Head of caudate nucleus (tissue), 42 donors: ENCODE results near the gene VARS2.
A peak's percentile ranks its signal among the peaks of the same experiment; 100 is the strongest.
"Not testable (repeated sequence)": the region's sequence is repeated elsewhere in the genome, so short reads cannot be mapped to it uniquely, and the experiment has no call there.

Source experiments
- DNase-seq, 42 donors: peaks; one replicate each; pipeline versions ENCODE4 v3.0.0 to v3.0.0-alpha.2; 2020 to 2021; ENCODE audit warnings: mixed read lengths in 7 of 42
- intact Hi-C: fragments of 100-400 bp; cut with DNase I; formaldehyde crosslinking; loops from one replicate; pipeline ENCODE4 v1.15.0; 2022

Gene VARS2

GRCh38 chr6:30914854-30915590, 984 bp downstream of the VARS2 start:
- intact Hi-C loops = loop anchor here (2.0 to 5.0 kb wide), 2 partner anchors 88 to 154 kb away; no protein-coding TSS in a partner anchor
- DNase-seq = peak in 10 of 42 donors; percentile 20 to 55 (median 34)

DNA sequence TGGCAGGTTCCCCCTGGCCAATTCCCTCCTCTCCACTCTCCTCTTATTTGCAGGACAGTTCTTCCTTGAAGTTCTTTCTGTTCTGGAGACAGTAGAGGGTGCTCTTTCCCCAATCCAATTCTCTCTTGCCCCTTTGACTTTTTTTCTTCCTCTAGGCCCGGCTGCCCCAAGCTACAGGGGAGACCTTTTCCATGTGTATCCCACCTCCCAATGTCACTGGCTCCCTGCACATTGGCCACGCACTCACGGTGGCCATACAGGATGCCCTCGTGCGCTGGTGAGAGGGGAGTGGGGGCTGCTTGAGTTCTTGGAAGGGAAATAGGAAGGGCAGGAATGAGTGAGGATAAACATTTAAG, 1.5 kb downstream of the VARS2 start:
- DNase-seq = peak in 25 of 42 donors; percentile 12 to 77 (median 49)
- intact Hi-C loops = loop anchor here (2.0 to 5.0 kb wide), 2 partner anchors 88 to 153 kb away; no protein-coding TSS in a partner anchor

DNA sequence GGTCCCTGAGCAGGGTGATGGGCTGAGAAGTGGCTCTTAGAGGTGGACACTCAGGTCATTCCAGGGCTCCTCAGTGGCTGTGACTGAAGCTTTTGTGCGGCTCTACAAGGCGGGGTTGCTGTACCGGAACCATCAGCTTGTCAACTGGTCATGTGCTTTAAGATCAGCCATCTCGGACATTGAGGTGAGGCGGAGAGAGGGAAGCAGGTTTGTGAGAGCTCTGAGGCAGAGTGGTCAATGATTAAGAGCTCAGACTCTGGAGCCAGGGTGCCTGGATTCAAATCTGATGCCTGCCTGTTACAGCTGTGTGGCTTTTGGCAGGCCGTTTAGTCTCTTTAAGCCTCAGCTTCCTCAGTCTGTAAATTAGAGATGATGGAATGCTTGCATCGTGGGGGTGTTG, 3.0 kb downstream of the VARS2 start:
- intact Hi-C loops = loop anchor here (5.0 kb wide), 1 partner anchor 90 kb away; no protein-coding TSS in a partner anchor
- no peak for DNase-seq

DNA sequence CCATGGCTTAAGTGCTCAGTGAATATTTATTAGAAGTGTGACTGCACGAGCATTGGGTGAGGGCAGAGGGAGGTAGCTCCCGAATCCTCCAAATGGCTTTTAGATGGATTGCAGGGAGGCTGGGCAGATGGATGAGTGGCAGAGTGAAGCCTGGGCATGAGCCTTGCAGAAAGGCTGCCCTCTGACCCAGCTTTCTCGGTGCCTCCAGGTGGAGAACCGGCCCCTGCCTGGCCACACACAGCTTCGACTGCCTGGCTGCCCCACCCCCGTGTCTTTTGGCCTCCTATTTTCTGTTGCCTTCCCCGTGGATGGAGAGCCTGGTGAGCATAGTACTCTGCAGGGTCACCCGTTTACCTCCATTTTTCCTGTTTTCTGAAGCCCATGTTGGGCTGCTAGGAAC, 3.4 kb downstream of the VARS2 start:
- no peak for DNase-seq
- intact Hi-C loops = loop anchor here (5.0 kb wide), 1 partner anchor 90 kb away; no protein-coding TSS in a partner anchor

GRCh38 chr6:30918670-30919069, 4.6 kb downstream of the VARS2 start:
- no peak for DNase-seq
- intact Hi-C loops = loop anchor here (5.0 kb wide), 1 partner anchor 91 kb away; no protein-coding TSS in a partner anchor

DNA sequence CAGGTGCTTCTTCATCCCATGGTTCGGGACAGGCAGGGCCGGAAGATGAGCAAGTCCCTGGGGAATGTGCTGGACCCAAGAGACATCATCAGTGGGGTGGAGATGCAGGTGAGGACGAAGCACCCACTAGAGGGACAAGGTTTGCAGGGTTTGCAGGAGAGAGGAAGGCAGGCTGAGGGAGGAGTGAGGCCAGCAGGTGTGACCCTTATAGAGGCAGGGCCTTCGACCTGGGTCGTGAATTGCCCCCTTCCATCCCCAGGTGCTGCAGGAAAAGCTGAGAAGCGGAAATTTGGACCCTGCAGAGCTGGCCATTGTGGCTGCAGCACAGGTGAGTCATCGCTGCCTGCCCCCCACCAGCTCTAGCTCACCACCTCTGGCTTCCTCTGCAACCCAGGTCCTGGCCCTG, 8.4 kb downstream of the VARS2 start:
- intact Hi-C loops = no loop called here
- DNase-seq = no peak

DNA sequence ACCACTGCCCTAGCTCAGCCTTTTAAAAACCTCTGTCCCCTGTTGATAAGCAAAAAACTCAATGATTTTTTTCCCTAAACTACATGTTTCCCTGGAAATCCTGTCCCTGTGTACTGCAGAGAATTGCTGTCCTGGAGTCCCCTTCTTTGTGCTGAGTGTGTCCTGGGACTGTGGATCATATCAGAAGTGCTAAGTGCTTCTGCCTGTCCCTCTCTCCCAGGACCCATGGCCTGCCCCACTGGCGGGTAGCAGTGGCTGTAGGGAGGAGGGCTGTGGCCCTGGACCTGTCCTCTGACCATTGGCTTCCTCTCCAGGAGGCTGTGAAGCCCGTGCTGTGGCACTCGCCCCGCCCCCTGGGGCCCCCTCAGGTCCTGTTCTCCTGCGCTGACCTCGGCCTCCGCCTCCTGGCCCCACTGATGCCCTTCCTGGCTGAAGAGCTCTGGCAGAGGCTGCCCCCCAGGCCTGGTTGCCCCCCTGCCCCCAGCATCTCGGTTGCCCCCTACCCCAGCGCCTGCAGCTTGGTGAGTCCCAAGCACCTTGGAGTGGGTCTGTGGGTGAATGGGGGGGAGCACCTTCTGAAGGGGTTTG, 10.1 kb downstream of the VARS2 start:
- DNase-seq, intact Hi-C loops: not testable (repeated sequence)

GRCh38 chr6:30926644-30927043, 12.6 kb downstream of the VARS2 start:
- intact Hi-C loops = no loop called here
- no peak for DNase-seq

GRCh38 chr6:30927080-30927479, 13.0 kb downstream of the VARS2 start:
- intact Hi-C loops, DNase-seq: not testable (repeated sequence)

DNA sequence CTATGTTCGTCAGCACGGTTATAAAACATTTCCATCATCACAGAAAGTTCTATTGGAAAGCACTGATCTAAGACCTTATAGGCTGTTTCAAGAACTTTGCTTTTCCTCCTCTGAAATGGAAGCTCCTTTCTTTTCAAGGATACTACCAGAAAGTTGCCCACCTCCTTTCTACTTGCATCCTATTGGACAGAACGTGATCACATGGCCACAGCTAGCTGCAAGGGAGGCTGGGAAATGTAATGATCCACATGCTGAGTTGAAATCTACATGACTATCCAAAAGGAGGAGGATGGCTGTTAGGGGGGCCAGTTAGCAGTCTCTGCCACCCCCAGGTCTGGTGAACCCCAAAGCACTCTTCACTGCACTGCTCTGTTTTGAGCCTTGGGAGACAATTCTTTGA, 14.6 kb downstream of the VARS2 start:
- no peak for DNase-seq
- intact Hi-C loops = no loop called here

DNA sequence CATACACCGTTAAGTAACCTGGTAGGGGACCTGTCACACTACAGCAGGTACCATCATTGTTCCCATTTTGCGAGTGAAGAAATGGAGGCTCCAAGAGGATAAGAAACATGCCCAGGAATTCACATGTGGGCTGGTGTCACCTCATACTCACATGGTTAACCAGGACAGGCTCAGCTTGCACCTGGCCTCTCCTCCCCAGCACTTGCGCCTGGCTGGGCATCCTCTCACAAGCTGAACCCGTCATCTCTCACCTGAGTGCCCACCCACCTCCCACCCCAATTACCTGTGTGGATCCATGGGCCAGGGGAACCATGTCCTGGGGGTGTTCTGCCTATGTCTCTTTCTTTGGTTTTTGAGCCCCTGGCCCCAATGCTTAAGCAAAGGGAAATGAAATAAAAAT, 16.5 kb downstream of the VARS2 start:
- DNase-seq = no peak
- intact Hi-C loops = no loop called here

GRCh38 chr6:30931272-30931671, 17.2 kb downstream of the VARS2 start:
- intact Hi-C loops = no loop called here
- no peak for DNase-seq

DNA sequence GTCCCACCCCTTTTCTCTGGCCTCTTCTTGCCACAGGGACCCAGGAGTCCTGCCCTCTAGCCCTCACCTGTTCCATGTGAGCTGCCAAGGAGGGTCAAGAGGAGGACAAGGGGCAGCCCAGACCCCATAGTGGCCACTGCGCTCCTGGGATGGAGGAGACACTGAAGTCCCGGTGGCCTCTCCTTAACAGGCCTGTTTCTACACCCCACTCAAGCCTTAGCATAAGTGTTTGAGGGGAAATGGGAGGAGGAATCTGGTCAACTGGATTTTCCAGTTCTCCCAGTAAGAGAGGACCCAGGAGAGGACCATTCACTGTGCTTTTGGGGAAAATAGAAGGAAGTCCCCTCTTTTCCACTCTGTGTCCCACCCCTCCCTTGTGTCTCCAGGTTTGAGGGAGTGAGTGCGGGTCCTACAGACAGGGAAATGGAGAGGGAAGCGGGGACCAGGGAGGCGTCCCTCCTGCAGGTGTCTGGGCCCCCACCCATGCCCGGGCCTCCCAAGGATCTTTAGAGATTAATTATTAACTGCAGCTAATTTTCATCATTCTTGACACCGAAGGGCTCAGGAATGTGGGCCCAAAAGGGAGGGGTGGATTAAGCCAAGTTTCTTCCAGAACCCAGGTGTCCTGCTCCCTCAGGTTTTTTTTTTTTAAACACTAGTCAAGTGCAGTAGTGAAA, 18.1 kb downstream of the VARS2 start, which contains the start of gene SFTA2:
SFTA2 (minus strand) TSS at position 202 of the 677 bp plus-strand sequence; CDS start at position 128, 74 bp downstream.
- intact Hi-C loops = no loop called here
- no peak for DNase-seq

DNA sequence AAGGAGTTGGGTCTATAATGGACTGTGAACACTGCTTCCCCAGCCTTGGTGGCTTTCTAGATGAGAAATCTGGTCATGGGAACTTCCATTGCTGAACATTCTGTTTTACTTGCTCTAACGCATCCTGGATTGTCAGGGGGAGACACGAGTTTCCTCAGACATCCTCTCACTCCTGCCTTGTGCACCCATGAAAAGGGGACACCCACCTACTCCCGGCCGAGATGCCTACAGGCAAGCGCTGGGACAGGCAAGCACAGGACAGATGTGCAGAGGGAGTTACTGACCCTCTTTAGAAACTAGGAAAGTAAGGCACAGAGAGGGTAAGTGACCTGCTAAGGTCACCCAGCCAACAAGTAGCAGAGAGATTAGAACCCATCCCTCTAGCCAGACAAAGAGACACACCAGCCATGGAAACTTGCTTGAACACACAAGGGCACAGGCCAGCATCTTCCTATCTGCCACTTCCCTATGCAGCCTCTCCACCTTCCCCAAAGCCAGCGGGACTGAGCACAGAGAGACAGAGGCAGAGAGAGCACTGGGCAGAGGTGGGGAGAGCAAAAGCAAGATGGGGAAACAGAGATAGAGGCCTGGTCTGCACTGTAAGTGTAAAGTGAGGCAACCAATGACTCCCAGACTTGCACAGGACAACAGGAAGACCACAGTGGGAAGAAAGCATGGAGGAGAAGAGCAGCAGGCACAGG, 18.8 kb downstream of the VARS2 start:
- DNase-seq = no peak
- intact Hi-C loops = no loop called here

DNA sequence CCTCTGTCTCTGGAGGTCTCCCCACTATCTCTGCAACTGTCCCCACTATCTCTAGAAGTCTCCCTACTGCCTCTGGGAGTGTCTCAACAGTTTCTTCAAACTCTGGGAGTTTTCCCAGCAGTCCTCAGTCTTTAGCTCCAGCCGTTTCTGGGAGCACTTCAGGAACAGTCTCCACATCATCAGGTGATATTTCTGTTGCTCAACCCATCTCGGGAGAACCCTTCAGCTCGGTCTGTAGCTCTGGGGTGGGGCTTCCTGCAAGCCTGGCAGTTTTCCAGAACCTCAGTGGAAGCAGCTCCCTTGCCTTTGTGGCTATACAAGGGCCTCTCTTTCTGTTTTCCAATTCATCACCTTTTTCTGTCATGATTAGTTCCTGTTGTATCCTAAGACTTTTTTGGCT, 21.0 kb downstream of the VARS2 start:
- DNase-seq = no peak
- intact Hi-C loops = no loop called here

GRCh38 chr6:30937265-30937664, 23.2 kb downstream of the VARS2 start:
- intact Hi-C loops = no loop called here
- no peak for DNase-seq

DNA sequence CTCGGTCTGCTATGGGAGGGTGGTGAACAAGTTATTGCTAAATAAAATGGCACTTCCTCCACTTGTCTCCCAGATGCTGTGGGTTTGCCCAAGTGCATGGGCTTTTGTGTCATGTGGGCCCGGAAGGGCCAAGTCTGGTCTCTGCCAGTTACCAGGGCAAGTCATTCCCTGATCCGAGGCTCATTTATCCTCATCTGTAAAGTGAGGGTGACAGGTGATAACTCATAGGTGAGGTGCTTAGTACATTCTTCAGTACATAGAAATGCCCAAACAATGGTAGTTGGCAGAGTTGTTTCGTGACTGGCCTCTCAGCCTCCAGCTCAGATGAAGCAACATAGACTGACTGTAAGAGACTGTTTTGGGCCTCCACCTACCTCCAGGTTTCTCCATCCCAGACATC, 24.7 kb downstream of the VARS2 start:
- DNase-seq = no peak
- intact Hi-C loops = no loop called here

DNA sequence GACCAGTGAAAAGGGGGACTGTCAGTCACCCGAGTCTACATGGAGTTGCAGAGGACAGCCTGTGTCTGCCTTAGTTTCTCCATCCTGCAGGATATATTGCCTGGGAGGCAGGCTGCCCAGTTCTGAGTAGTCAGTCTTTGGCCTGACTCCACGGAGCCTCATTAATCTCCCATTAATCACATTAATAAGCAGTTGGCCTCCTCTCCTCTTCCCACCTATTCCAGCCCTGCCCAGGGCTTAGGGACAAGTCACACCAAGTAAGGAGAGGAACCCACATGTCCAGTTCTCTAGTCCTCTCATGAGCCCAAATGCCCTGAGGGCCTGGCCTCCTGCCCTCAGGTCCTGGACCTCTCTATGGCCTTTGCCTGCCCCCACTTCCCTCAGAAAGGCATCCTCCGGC, 25.4 kb downstream of the VARS2 start:
- no peak for DNase-seq
- intact Hi-C loops = no loop called here

DNA sequence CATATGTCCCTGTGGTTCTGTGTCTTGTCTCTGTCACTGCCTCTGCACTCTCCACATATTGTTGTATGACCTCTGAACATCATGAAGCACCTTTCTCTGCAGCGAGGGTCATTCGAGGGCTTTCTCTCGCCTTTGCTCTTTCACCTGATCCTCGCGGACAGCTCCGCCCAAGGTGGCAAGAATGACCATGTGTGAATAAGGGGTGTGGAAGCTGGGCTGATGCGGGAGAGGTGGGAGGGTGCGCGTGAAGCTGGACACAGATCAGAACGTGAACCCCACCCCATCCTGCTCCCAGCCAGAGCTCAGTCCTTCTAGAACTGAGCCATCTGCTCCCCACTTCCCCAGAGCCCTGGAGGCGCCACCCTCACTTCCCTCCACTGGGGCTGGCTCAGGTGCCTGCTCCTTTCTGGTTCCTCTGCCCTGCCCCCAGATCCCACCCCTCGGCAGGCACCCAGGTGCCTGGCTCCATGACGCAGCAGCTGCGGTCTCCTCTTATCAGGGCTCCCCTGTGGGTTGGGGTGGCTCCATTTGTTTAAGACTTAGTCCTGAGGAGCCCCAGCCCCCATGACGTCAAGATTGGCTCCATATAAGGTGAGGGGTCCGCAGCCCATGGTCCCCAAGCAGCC, 26.4 kb downstream of the VARS2 start, which contains the start of gene MUCL3:
MUCL3 (plus strand) TSS at position 613 of the 626 bp plus-strand sequence. CDS start 27 bp downstream, outside the sequence.
- intact Hi-C loops = no loop called here
- DNase-seq = no peak
